Posterior cingulate gyrus (tissue), 11 donors: ENCODE data around the gene FXYD4.
"Not testable (repeated sequence)": the region's sequence is repeated elsewhere in the genome, so short reads cannot be mapped to it uniquely, and the experiment has no call there.

Experiments used
- DNase-seq, 10 donors: peaks; one replicate each; pipeline versions ENCODE4 v3.0.0 to v3.0.0-alpha.2; 2020 to 2021; ENCODE audit warnings: mixed read lengths in 3 of 10
- intact Hi-C: fragments of 100-400 bp; cut with DNase I; formaldehyde crosslinking; loops from one replicate; pipeline ENCODE4 v1.15.1; 2023

The FXYD4 gene

GRCh38 chr10:43371418-43371817 is at the start of gene FXYD4:
Gene FXYD4 (plus strand): TSS chr10:43371636. CDS start chr10:43373747, 2,111 bp downstream.
- peak in 2 of 10 donors; percentile 41 to 81 for DNase-seq
- intact Hi-C loops, result no loop called here

DNA sequence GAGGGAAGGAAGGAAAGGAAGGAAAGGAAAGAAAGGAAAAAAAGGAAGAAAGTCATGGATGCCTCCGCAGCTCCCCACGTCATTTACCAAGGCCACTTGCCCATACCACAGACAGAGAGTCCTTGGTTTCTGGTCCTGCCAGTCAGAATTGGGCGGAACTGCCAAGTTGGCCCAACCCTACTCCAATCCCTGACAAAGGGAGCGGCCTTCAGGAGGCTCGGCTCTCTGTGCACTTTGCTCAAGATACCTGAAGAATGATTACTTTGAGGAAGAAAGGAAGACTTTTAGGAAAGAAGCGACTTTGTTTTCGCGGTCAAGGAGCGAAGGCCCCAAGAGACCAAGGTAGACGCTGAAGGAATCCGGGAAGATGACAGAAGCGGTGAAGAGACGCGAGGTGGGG is 49.1 kb upstream of the FXYD4 start:
- intact Hi-C loops, result no loop called here

GRCh38 chr10:43322769-43323168 is 48.7 kb upstream of the FXYD4 start:
- intact Hi-C loops, result no loop called here

More for the DNA sequence above, 49.1 kb upstream of the FXYD4 start:
- peak in 7 of 10 donors; percentile 24 to 93 (median 37) for DNase-seq

GRCh38 chr10:43323245-43323644 is 48.2 kb upstream of the FXYD4 start:
- DNase-seq, result peak in 3 of 10 donors; percentile 51 to 71 (median 53)
- intact Hi-C loops, result no loop called here

More at GRCh38 chr10:43322769-43323168, 48.7 kb upstream of the FXYD4 start:
- peak; percentile 91 to 100 (median 97) for DNase-seq

DNA sequence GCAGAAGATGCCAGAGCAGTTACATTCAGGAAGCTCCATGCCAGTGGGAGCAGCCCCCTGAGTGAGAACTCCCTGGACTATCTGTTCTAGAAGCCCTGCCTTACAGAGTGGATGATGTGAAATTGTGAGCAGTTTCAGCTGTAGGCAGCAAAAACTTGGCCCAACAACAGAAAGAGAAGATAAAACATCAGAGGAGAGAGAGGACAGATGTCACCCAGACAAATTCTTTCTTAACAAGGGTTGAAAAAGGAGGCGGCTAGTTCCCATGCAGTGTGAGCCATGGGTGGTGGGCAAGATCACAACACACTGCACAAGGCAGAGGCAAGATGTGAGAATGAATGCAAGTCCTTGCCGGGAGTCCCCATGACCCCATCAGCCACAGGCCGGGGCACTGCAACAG is 46.6 kb upstream of the FXYD4 start:
- intact Hi-C loops, result no loop called here
- DNase-seq, result peak in 3 of 10 donors; percentile 10 to 57 (median 24)

DNA sequence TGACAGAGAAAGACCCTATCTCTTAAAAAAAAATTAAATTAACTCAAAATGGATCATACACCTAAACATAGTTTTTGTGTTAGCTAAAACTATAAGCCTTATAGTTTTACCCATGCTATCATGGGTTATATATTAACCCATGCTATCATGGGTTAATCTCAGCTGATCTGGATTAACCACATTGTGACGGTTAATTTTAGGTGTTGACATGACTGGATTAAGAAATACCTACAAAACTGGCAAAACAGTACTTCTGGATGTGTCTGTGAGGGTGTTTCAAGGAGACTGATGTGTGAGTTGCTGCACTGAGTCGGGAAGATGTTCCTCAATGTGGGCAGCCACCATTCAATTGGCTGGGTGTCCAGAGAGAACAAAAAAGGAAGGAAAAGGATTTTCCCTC is 44.3 kb upstream of the FXYD4 start:
- DNase-seq, result peak in 1 of 10 donors; percentile 22
- intact Hi-C loops, result no loop called here

DNA sequence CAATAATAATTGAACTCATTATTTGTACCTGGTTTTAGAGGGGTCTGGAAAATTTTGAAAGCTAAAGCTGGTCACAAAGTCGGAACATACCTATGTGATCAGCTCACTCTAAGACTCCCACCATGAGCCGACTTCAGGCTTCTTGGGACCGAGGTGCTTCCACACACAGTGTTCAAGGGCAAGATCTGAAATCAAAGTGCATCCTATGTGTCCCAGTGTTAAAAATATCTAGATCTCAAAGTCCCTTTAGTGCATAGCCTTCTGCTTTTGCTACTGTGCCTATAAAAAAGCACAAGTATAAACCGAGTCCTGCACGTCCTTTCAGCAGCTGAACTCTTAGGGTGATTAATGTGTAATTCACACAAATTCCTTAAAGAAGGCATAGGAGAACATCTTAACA is 43.5 kb upstream of the FXYD4 start:
- peak in 2 of 10 donors; percentile 2 to 3 for DNase-seq
- intact Hi-C loops, result no loop called here

DNA sequence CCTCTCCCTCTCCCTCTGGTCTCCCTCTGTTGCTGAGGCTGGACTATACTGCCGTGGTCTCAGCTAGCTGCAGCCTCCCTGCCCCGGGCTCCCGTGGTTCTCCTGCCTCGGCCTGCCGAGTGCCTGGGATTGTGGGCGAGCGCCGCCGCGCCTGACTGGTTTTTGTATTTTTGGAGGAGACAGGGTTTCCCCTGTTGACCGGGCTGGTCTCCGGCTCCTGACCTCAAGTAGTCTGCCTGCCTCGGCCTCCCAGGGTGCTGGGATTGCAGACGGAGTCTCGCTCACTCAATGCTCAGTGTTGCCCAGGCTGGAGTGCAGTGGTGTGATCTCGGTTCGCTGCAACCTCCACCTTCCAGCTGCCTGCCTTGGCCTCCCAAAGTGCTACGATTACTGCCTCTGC is 42.6 kb upstream of the FXYD4 start:
- DNase-seq, result peak in 2 of 10 donors; percentile 50 to 72
- intact Hi-C loops, result not testable (repeated sequence)

- intact Hi-C loops, result not testable (repeated sequence)
- DNase-seq, result peak in 2 of 10 donors; percentile 68 to 70
These were observed 42.1 kb upstream of the FXYD4 start for GRCh38 chr10:43329246-43329885.

DNA sequence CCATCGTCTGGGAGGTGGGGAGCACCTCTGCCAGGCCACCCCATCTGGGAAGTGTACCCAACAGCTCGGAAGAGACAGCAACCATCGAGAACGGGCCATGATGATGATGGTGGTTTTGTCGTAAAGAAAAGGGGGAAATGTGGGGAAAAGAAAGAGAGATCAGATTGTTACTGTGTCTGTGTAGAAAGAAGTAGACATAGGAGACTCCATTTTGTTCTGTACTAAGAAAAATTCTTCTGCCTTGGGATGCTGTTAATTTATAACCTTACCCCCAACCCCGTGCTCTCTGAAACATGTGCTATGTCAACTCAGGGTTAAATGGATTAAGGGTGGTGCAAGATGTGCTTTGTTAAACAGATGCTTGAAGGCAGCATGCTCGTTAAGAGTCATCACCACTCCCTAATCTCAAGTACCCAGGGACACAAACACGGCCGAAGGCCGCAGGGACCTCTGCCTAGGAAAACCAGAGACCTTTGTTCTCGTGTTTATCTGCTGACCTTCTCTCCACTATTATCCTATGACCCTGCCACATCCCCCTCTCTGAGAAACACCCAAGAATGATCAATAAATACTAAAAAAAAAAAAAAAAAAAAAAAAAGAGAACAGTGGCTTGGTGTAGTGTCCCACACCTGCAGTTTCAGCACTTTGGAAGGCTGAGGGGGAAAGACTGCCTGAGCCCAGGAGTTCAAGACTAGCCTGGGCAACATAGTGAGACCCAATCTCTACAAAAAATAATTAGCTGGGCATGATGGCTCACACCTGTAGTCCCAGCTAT is 41.2 kb upstream of the FXYD4 start:
- intact Hi-C loops, DNase-seq: not testable (repeated sequence)

DNA sequence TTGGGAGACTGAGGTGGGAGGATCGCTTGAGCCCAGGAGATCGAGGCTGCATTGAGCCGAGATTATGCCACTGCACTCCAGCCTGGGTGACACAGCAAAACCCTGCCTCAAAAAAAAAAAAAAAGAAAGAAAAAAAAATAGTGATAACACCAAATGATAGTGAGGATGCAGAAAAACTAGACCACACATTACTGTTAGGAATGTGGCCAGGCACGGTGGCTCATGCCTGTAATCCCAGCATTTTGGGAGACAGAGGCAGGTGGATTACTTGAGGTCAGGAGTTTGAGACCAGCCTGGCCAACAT is 40.7 kb upstream of the FXYD4 start:
- intact Hi-C loops, result not testable (repeated sequence)
- DNase-seq, result peak in 3 of 10 donors; percentile 7 to 26 (median 25)

GRCh38 chr10:43333653-43334052 is 37.8 kb upstream of the FXYD4 start:
- no peak for DNase-seq
- intact Hi-C loops, result no loop called here

DNA sequence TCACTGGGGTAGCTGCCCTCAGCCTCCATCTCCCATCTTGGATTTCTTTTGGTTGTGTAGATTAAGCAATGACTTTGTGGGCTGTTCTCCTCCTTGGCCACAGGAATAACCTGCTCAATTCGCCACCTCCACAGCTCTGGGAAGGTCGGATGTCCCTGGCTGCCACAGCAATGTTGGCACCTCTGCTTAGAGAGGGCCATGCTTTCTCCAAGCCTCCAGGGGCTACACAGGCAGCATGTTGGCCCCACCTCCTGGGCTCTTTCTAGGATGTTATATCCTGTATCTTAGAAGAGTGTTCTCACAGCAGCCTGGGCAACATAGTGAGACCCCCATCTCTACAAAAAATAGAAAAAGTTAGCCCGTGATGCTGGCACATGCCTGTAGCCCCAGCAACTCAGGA is 35.4 kb upstream of the FXYD4 start:
- intact Hi-C loops, result no loop called here
- peak in 3 of 10 donors; percentile 2 to 62 (median 29) for DNase-seq

GRCh38 chr10:43336641-43337318 is 34.7 kb upstream of the FXYD4 start:
- intact Hi-C loops, result no loop called here
- peak in 3 of 10 donors; percentile 25 to 61 (median 57) for DNase-seq

DNA sequence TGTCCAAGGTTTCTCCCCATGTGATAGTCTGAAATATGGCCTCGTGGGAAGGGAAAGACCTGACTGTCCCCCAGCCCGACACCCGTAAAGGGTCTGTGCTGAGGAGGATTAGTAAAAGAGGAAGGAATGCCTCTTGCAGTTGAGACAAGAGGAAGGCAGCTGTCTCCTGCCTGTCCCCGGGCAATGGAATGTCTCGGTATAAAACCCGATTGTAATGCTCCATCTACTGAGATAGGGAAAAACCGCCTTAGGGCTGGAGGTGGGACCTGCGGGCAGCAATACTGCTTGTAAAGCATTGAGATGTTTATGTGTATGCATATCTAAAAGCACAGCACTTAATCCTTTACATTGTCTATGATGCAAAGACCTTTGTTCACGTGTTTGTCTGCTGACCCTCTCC is 33.9 kb upstream of the FXYD4 start:
- intact Hi-C loops, DNase-seq: not testable (repeated sequence)

GRCh38 chr10:43338117-43338516 is 33.3 kb upstream of the FXYD4 start:
- DNase-seq, result peak in 3 of 10 donors; percentile 39 to 52 (median 43)
- intact Hi-C loops, result no loop called here

DNA sequence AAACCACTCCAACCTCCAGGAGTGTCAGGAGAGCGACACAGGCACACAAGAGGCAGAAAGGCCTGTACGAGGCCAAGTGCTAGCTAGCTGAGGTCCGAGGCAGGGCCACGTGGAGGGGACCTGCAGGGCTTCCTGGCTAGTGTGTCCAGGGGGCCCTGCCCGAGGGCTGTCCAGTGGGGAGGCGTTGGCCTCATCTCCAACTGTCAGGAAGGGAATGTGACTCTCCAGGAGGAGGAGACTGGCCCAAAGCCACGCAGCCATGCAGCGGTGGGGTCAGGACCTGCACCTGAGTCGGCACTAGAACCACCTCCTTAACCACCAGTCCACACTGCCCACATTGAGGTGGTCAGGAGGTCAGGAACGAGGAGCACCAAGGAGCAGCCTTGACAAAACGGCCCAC is 32.3 kb upstream of the FXYD4 start:
- DNase-seq, result peak in 3 of 10 donors; percentile 23 to 66 (median 57)
- intact Hi-C loops, result no loop called here

- intact Hi-C loops, result loop anchor here (10.0 kb wide), 1 partner anchor 135 kb away; no protein-coding TSS in a partner anchor
- peak in 3 of 10 donors; percentile 8 to 25 (median 12) for DNase-seq
These were observed 31.3 kb upstream of the FXYD4 start for GRCh38 chr10:43340101-43340500.

DNA sequence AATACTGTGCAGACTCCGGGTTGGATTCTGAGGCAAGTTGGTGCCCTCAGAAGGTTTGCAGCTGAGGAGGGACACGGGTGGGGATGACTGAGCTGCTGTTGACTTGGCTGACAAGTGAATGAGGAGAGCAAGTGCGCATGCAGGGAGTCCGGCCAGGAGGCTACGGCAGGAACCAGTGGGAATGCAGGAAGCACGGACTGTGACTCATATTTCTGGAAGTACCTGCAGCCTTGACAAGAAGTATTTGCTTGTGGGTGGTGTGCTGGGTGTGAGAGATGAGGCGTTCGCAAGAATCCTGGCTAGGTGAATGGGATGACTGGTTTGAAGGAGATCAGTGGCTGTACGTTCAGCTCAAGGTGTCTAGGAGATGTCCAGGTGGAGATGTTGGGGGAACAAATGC is 30.8 kb upstream of the FXYD4 start:
- DNase-seq, result peak in 7 of 10 donors; percentile 36 to 92 (median 61)
- intact Hi-C loops, result loop anchor here (10.0 kb wide), 1 partner anchor 136 kb away; no protein-coding TSS in a partner anchor

DNA sequence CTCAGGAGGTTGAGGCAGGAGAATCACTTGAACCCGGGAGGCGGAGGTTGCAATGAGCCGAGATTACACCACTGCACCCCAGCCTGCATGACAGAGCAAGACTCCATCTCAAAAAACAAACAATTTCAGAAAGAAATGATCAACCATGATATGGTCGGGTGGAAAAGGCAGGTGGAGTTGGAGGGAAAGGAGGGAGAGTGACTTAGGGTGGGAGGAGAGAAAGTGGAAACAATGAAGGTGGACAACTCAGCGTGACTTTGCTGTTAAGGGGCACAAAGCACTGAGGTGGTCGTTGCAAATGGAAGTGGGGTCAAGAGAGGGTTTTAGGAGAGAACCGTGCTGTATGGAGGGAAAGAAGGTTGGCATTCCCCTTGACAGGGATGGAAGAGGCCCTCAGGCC is 30.0 kb upstream of the FXYD4 start:
- intact Hi-C loops, result loop anchor here (10.0 kb wide), 1 partner anchor 137 kb away; no protein-coding TSS in a partner anchor
- peak in 1 of 10 donors; percentile 8 for DNase-seq
